Smooth muscle cell (in vitro differentiated cells): ENCODE results near the gene TXLNA. TPM values are rescaled to one million over a fixed set of nuclear protein-coding genes. Genes with fewer than 3 reads are reported as not detected.

Source experiments
- DNase-seq: peaks from one replicate; lab custom pipeline; 2025; ENCODE audit not compliant: unreplicated experiment; lab: John Stamatoyannopoulos, UW
- H2AFZ ChIP-seq: fragments of 200-600 bp; sonication (generic); 2 replicates; pipeline ENCODE4 v1.6.0; 2016; ENCODE audit warnings: antibody characterized with exemption, low read depth, mild to moderate bottlenecking
- H3F3A ChIP-seq: fragments of 200-600 bp; sonication (generic); 2 replicates; pipeline ENCODE4 v1.6.0; 2017; ENCODE audit warnings: antibody characterized with exemption, low read depth
- H3K27ac ChIP-seq: fragments of 200-600 bp; sonication (generic); 2 replicates; pipeline ENCODE4 v1.5.1; 2016; ENCODE audit warnings: low read depth, mild to moderate bottlenecking
- H3K27me3 ChIP-seq: fragments of 200-600 bp; sonication (generic); 2 replicates; pipeline ENCODE4 v1.6.1; 2016; ENCODE audit warnings: low read depth, mild to moderate bottlenecking
- H3K36me3 ChIP-seq: fragments of 200-600 bp; sonication (generic); 2 replicates; pipeline ENCODE4 v1.5.1; 2016; ENCODE audit warnings: low read depth
- H3K4me1 ChIP-seq: fragments of 200-600 bp; sonication (generic); 2 replicates; pipeline ENCODE4 v1.5.1; 2016; ENCODE audit warnings: low read depth
- H3K4me2 ChIP-seq: fragments of 200-600 bp; sonication (generic); 2 replicates; pipeline ENCODE4 v1.6.0; 2016; ENCODE audit warnings: mild to moderate bottlenecking
- H3K4me3 ChIP-seq: fragments of 200-600 bp; sonication (generic); 2 replicates; pipeline ENCODE4 v1.5.1; 2016; ENCODE audit warnings: mild to moderate bottlenecking
- H3K79me2 ChIP-seq: fragments of 200-600 bp; sonication (generic); 2 replicates; pipeline ENCODE4 v1.6.0; 2016; ENCODE audit warnings: low read depth, mild to moderate bottlenecking
- H3K9ac ChIP-seq: fragments of 200-600 bp; sonication (generic); 2 replicates; pipeline ENCODE4 v1.6.0; 2016; ENCODE audit warnings: low read depth
- H3K9me3 ChIP-seq: fragments of 200-600 bp; sonication (generic); replicated peaks from 2 replicates; pipeline ENCODE4 v1.5.1; 2016; ENCODE audit warnings: low read depth
- H4K20me1 ChIP-seq: fragments of 200-600 bp; sonication (generic); 2 replicates; pipeline ENCODE4 v1.6.0; 2016; ENCODE audit warnings: low read depth
- WGBS: methylation state at CpG from one replicate; pipeline ENCODE4 v1.1.7; 2016; ENCODE audit warnings: low lambda C conversion rate; 5-methylcytosine and 5-hydroxymethylcytosine counted together
- polyA plus RNA-seq: library from polyadenylated mRNA; unstranded; fragments of >200 nt; fragmentation: Nextera tagmentation; extraction: Ambion mirVana; gene quantifications from 2 replicates; pipeline ENCODE4 v1.2.1, GENCODE V29; 2016
- total RNA-seq: library from RNA; depleted of rRNA; stranded (reverse); fragments of >200 nt; gene quantifications from 2 replicates; pipeline ENCODE4 v1.2.3, GENCODE V29; 2014
- TF ChIP-seq, protein P1 (sequence below): fragments of 200-600 bp; sonication (generic); IDR thresholded peaks from 2 replicates; pipeline ENCODE4 v1.5.1; 2017; ENCODE audit warnings: borderline replicate concordance, mild to moderate bottlenecking, antibody characterized with exemption; ENCODE audit not compliant: insufficient read depth, poor library complexity, severe bottlenecking

The TXLNA gene
- total and polyA plus RNA-seq, 2 experiments from 2014 or later, result 42.0 to 42.7 TPM

DNA sequence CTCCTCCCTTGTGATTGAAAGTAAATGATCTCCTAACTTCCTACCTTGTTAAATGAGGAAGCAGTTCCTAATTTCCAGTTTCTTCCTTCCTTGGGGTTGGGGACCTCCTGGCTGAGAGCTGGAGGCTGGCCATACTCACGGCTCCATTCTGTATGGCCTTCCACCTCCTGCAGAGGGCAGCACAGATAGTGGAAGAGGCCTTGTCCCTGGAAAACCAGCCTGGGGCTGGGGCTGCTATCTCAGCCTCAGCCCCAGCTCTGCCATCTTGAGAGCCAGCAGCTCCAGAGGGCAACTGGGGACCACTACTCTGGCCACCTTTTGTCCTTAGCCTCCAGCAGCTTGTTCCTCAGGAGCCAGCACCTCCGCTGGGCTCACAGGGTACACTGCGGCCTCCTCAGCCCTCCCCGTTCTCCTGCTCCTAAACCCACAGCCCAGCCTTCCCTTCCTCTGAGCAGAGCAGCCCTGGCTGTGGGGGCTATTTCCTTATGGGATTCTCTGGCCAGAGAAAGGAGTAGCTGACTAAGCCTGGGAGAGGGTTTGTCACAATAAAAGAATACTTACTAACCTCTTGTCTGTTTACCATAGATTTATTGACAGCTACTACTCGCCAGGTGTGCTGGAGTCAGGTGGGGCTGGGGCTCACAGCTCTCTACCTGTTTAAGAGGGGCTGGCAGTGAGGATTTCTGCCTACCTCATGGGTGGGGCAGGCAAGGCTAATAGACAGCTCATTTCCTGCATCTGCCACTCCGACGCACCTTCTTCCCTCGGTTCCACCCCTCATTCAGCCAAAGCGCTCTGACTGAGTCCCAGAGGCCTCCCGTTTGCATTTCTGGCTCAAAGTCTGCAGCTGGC is 36.4 kb downstream of the TXLNA start:
- DNase-seq, result no peak

DNA sequence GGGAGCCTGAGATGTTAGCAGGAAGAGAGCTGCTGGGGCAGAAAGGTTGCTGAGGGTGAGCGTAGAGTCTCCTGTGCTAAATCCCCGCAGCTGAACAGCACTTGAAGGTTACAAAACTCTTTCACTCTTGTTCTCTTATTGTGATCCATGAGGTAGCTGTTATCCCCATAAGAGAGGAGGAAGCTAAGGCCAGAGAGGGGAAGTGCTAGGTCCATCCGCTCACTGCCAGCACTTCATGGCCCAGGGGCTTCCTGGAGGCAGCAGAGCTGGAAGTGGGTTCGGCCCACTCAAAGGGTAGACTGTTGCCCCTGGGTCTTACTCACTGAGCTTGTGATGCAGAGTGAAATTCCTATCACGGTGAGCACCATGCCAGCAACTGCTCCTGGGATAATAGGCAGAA is 37.1 kb downstream of the TXLNA start:
- Histone ChIP-seq H3F3A (no peaks in the 10 kb centered on the region), H2AFZ (no peak overlapping the region), H3K36me3 (no peaks in the 10 kb centered on the region), H3K9ac (no peak overlapping the region), H3K27ac (no peak overlapping the region), H3K27me3 (no peaks in the 10 kb centered on the region), H3K4me2 (no peak overlapping the region), H3K79me2 (peaks cover 21% of the 10 kb centered on the region), H4K20me1 (no peaks in the 10 kb centered on the region), H3K9me3 (no peaks in the 10 kb centered on the region), H3K4me1 (peaks cover 6% of the 10 kb centered on the region), H3K4me3 (no peak overlapping the region)
- no peak for DNase-seq
- WGBS, result 100% methylated on average over 5 of the region's 5 CpGs
- TF ChIP-seq, protein P1, sequence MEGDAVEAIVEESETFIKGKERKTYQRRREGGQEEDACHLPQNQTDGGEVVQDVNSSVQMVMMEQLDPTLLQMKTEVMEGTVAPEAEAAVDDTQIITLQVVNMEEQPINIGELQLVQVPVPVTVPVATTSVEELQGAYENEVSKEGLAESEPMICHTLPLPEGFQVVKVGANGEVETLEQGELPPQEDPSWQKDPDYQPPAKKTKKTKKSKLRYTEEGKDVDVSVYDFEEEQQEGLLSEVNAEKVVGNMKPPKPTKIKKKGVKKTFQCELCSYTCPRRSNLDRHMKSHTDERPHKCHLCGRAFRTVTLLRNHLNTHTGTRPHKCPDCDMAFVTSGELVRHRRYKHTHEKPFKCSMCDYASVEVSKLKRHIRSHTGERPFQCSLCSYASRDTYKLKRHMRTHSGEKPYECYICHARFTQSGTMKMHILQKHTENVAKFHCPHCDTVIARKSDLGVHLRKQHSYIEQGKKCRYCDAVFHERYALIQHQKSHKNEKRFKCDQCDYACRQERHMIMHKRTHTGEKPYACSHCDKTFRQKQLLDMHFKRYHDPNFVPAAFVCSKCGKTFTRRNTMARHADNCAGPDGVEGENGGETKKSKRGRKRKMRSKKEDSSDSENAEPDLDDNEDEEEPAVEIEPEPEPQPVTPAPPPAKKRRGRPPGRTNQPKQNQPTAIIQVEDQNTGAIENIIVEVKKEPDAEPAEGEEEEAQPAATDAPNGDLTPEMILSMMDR, result no peak

More for the DNA sequence above, 36.4 kb downstream of the TXLNA start:
- no peaks in the 10 kb centered on the region for H3K36me3 ChIP-seq
- TF ChIP-seq, protein P1, result peak; percentile 73
- 86% methylated on average over 10 of the region's 10 CpGs for WGBS
- H3K4me1 ChIP-seq, result no peaks in the 10 kb centered on the region
- no peaks in the 10 kb centered on the region for H3K27me3 ChIP-seq
- no peak overlapping the region for H2AFZ ChIP-seq
- H3K9me3 ChIP-seq, result no peaks in the 10 kb centered on the region
- H3K9ac ChIP-seq, result no peak overlapping the region
- no peaks in the 10 kb centered on the region for H4K20me1 ChIP-seq
- no peak overlapping the region for H3K4me3 ChIP-seq
- H3K4me2 ChIP-seq, result no peak overlapping the region
- H3F3A ChIP-seq, result no peaks in the 10 kb centered on the region
- H3K79me2 ChIP-seq, result peaks cover 14% of the 10 kb centered on the region
- no peak overlapping the region for H3K27ac ChIP-seq

DNA sequence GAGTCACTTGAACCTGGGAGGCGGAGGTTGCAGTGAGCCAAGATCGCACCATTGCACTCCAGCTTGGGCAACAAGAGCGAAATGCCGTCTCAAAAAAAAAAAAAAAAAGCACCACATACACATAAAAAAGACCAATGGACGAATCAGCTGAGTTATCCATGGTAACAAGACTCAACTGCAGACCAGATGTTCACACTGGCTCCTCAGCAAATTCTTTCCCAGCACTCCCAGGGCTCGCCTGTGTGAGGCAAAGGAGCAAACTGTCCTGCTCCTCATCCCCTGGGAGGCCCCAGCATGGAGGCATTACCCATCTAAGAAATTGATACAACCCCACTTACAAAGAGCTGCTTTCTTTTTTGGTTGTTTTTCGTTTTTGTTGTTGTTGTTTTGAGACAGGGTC is 39.5 kb downstream of the TXLNA start:
- H3K9me3 ChIP-seq, result no peaks in the 10 kb centered on the region
- no peaks in the 10 kb centered on the region for H3K36me3 ChIP-seq
- H3K27ac ChIP-seq, result no peak overlapping the region
- TF ChIP-seq, protein P1, result no peak
- H3F3A ChIP-seq, result no peaks in the 10 kb centered on the region
- H3K9ac ChIP-seq, result no peak overlapping the region
- peaks cover 45% of the 10 kb centered on the region for H3K79me2 ChIP-seq
- H3K4me2 ChIP-seq, result no peak overlapping the region
- no peaks in the 10 kb centered on the region for H3K27me3 ChIP-seq
- no peak overlapping the region for H3K4me3 ChIP-seq
- H3K4me1 ChIP-seq, result peaks cover 15% of the 10 kb centered on the region
- DNase-seq, result no peak
- no peaks in the 10 kb centered on the region for H4K20me1 ChIP-seq
- 88% methylated on average over 7 of the region's 7 CpGs for WGBS
- H2AFZ ChIP-seq, result no peak overlapping the region
